Testis (tissue), 2 donors: ENCODE measurements around the gene LTN1.

Source experiments
- CTCF ChIP-seq, 3 experiments: fragments of 450-650 bp in 2 of 3; fragments of 200-600 bp in 1 of 3; sonication (generic) in 1 of 3; IDR thresholded peaks; one replicate each; pipeline ENCODE4 v1.5.1; 2016 to 2019; ENCODE audit warnings: antibody characterized with exemption in 3 of 3, mild to moderate bottlenecking in 2 of 3, moderate library complexity in 1 of 3
- POLR2A ChIP-seq: fragments of 450-650 bp; IDR thresholded peaks from one replicate; pipeline ENCODE4 v1.6.1; 2017; ENCODE audit warnings: antibody characterized with exemption, mild to moderate bottlenecking, moderate library complexity

- TF ChIP-seq POLR2A (no peak), CTCF (IDR thresholded peaks at IDR 0.05) (peak in 1 of 3 experiments; percentile 41)
Observed at GRCh38 chr21:29024474-29025327, 32.0 kb upstream of the LTN1 start, which contains the start of gene USP16.
